Tibial nerve (tissue), 4 donors: ENCODE measurements around the gene MICAL2. TPM values are rescaled to one million over a fixed set of nuclear protein-coding genes. Genes with fewer than 3 reads are reported as not detected.

Experiments
- DNase-seq, 2 donors: peaks; one replicate each; pipeline ENCODE4 v3.0.0-alpha.2; 2019; ENCODE audit warnings: low spot score in 2 of 2
- H3K27ac ChIP-seq, 4 donors: fragments of 200-600 bp; sonication (generic) in 3 of 4; one replicate each; pipeline ENCODE4 v1.5.1; 2017 to 2019; ENCODE audit warnings: mild to moderate bottlenecking in 1 of 4
- H3K27me3 ChIP-seq, 2 donors: fragments of 200-600 bp; sonication (generic) in 1 of 2; one replicate each; pipeline versions ENCODE4 v1.5.1 to v1.6.0; 2017 to 2019
- H3K36me3 ChIP-seq, 3 donors: fragments of 200-600 bp; sonication (generic); one replicate each; pipeline ENCODE4 v1.5.1; 2018 to 2019
- H3K4me1 ChIP-seq, 4 donors: fragments of 200-600 bp; sonication (generic) in 3 of 4; one replicate each; pipeline ENCODE4 v1.5.1; 2017 to 2019
- H3K4me3 ChIP-seq, 4 donors: fragments of 200-600 bp; sonication (generic) in 3 of 4; one replicate each; pipeline ENCODE4 v1.5.1; 2017 to 2019; ENCODE audit warnings: mild to moderate bottlenecking in 1 of 4, moderate library complexity in 1 of 4
- H3K9me3 ChIP-seq, 4 donors: fragments of 200-600 bp; sonication (generic) in 3 of 4; one replicate each; pipeline ENCODE4 v1.5.1; 2017 to 2019
- EP300 ChIP-seq, 2 donors: sonication (generic); formaldehyde crosslinking; IDR thresholded peaks; one replicate each; pipeline ENCODE4 v1.6.1; 2017; ENCODE audit warnings: antibody characterized with exemption in 2 of 2, mild to moderate bottlenecking in 1 of 2
- POLR2A ChIP-seq, 2 donors: fragments of 450-650 bp; IDR thresholded peaks; one replicate each; pipeline ENCODE4 v1.6.1; 2017; ENCODE audit warnings: antibody characterized with exemption in 2 of 2, mild to moderate bottlenecking in 2 of 2, moderate library complexity in 2 of 2
- WGBS, 2 donors: methylation state at CpG; one replicate each; pipeline ENCODE4 v1.1.5; 2018; 5-methylcytosine and 5-hydroxymethylcytosine counted together
- total RNA-seq, 4 donors: library from RNA; depleted of rRNA; stranded (reverse); fragments of >200 nt; gene quantifications; one replicate each; pipeline ENCODE4 v1.1.0, GENCODE V29; 2016
- TF ChIP-seq, protein P1 (sequence below), 5 experiments: fragments of 200-600 bp in 3 of 5; fragments of 450-650 bp in 2 of 5; sonication (generic) in 3 of 5; IDR thresholded peaks; one replicate each; pipeline ENCODE4 v1.5.1; 2016 to 2019; ENCODE audit warnings: antibody characterized with exemption in 5 of 5, mild to moderate bottlenecking in 3 of 5, moderate library complexity in 2 of 5

MICAL2 gene
- total RNA-seq, 4 donors from 2014 or later, result 87.0 to 136 (median 101) TPM

DNA sequence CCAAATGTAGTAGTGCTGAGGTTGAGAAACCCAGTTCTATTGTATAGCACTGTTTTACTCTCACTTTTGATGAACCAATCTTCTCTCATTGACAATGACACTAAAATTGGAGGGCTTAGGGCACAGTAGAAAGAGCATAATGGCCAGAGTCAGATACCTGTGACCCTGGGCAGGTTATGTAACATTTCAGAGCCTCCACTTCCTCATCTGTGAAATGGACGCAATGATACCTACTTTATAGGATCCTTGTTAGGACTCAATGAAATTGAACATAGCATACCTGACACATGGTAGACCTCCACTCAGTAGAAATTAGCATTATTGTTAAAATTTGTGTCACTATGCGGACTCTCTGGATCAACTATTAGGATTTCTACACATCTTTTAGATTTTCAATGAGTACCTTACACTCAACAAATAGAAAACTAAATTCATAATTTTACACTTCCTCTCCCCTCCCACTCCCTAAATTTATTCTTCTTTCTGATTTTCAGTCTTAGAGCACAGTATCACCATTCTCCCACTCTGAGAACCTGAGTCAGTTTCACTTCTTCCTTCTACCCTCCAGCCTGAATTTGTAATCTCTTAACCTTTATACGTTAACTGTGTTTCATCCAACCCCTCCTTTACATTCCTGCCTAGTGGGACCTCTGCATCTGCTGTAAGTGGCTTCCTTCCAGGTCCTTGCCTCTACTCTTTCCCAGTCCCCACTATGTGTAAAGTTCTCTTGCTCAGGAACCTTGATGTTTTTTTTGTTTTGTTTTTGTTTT lies 78.3 kb downstream of the MICAL2 start:
- Histone ChIP-seq H3K4me1 (peaks cover 0 to 28% (median 2%) of the 10 kb centered on the region in 4 donors), H3K27me3 (no peaks in the 10 kb centered on the region), H3K9me3 (no peaks in the 10 kb centered on the region), H3K36me3 (no peaks in the 10 kb centered on the region), H3K4me3 (no peak overlapping the region), H3K27ac (no peak overlapping the region)
- TF ChIP-seq POLR2A (IDR thresholded peaks at IDR 0.05) (no peak), EP300 (IDR thresholded peaks at IDR 0.05) (no peak)
- TF ChIP-seq, protein P1, sequence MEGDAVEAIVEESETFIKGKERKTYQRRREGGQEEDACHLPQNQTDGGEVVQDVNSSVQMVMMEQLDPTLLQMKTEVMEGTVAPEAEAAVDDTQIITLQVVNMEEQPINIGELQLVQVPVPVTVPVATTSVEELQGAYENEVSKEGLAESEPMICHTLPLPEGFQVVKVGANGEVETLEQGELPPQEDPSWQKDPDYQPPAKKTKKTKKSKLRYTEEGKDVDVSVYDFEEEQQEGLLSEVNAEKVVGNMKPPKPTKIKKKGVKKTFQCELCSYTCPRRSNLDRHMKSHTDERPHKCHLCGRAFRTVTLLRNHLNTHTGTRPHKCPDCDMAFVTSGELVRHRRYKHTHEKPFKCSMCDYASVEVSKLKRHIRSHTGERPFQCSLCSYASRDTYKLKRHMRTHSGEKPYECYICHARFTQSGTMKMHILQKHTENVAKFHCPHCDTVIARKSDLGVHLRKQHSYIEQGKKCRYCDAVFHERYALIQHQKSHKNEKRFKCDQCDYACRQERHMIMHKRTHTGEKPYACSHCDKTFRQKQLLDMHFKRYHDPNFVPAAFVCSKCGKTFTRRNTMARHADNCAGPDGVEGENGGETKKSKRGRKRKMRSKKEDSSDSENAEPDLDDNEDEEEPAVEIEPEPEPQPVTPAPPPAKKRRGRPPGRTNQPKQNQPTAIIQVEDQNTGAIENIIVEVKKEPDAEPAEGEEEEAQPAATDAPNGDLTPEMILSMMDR (IDR thresholded peaks at IDR 0.05), result no peak
- WGBS, 2 donors, result 86 to 94% methylated on average over 3 of the region's 3 CpGs
- DNase-seq, result no peak

DNA sequence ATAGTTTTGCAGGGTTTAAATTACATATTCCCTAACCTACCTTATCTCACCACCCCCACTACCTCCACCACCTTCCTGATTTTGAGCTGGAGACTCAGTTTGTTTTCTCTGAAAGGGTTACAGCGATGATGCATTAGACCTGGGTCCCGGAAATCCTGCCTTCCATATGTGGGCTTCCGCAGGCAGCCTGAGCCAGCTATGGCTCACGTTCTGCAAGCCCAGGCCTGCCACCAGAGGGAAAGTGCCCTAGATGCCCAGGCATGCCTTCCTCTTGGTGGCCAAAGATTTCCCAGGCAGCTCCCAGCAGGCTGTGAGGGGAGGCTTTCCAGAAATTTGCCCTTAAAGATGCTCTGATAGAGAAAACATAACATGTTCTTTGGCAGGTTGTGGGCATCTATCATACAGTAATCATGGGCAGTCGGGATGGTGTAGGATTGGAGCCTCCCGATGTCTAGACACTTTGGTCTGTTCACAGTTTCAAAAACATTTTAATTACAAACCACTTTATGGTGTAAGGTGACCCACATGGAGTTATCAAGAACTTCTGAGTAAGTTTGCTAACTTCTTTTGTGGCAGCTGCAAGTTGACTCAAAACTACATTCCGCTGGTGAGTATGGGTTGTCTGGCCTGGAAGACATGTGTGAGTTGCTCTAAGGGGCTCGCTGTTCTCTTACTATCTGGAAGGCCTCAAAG lies 79.3 kb downstream of the MICAL2 start:
- Histone ChIP-seq H3K27ac (no peak overlapping the region), H3K4me1 (peaks cover 0 to 25% (median 2%) of the 10 kb centered on the region in 4 donors)

DNA sequence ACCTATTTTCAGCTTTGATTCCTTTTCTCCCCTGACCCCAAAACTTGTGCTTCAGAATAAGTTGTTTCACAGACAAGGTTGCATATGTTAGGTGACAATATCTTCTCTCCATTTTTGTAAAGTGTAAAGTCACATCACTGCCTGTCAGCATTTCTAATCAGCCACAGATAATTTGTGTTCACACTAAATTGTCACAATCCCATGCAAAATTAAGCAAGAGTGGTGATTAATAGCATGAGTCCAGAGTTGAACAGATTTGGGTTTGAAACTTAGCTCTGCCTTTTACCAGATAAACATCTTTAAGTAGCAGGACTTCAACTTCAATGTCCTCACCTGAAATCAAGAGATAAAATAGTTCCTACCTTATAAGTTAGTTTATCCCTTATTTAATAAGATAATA lies 80.1 kb downstream of the MICAL2 start:
- TF ChIP-seq EP300 (IDR thresholded peaks at IDR 0.05) (no peak), POLR2A (IDR thresholded peaks at IDR 0.05) (no peak)
- TF ChIP-seq, protein P1 (IDR thresholded peaks at IDR 0.05), result no peak
- Histone ChIP-seq H3K9me3 (no peaks in the 10 kb centered on the region), H3K4me1 (peaks cover 0 to 23% (median 2%) of the 10 kb centered on the region in 4 donors), H3K36me3 (no peaks in the 10 kb centered on the region), H3K27ac (no peak overlapping the region), H3K27me3 (no peaks in the 10 kb centered on the region), H3K4me3 (no peak overlapping the region)
- DNase-seq, result no peak

More for the DNA sequence above, 79.3 kb downstream of the MICAL2 start:
- WGBS, 2 donors, result 84 to 91% methylated on average over 8 of the region's 8 CpGs
- Histone ChIP-seq H3K36me3 (no peaks in the 10 kb centered on the region), H3K9me3 (no peaks in the 10 kb centered on the region), H3K4me3 (no peak overlapping the region), H3K27me3 (no peaks in the 10 kb centered on the region)
- TF ChIP-seq POLR2A (IDR thresholded peaks at IDR 0.05) (no peak), EP300 (IDR thresholded peaks at IDR 0.05) (no peak)
- TF ChIP-seq, protein P1 (IDR thresholded peaks at IDR 0.05), result no peak
- DNase-seq, result no peak

DNA sequence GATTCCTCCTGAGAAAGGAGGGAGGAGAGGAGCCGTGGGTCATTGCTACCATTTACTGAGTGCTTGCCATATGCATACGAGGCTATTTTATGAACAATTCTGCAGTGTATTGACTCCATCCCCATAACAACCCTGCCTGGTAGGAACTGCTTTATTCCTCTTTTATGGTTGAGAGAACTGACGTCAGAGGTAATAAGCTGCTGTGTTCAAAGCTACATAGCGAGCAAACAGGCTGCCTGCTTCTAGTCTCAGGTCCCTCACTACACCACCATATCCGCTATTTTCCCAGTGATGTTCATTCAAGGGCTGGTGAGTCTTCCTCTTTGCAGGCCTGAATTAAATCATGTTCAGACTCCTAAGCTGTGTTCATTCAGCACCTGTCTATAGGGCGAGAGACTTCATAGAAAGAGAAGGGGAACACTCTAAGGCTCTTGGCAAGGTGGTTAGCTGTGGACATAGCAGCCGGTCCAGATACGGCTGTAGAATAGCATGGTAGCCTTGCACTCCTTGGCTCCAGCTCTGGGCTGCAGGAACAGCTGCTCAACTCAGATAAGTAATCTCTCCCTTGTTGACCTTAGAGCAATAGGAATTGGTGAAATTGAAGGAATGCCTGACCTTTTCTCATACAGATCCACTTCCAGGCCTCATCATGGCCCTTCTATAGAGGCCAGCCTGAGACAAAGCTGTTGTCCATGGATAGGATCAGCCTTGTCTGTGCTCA lies 82.6 kb downstream of the MICAL2 start:
- 86 to 90% methylated on average over 8 of the region's 8 CpGs for whole genome bisulfite sequencing, 2 donors
- Histone ChIP-seq H3K27me3 (no peaks in the 10 kb centered on the region), H3K27ac (no peak overlapping the region)

DNA sequence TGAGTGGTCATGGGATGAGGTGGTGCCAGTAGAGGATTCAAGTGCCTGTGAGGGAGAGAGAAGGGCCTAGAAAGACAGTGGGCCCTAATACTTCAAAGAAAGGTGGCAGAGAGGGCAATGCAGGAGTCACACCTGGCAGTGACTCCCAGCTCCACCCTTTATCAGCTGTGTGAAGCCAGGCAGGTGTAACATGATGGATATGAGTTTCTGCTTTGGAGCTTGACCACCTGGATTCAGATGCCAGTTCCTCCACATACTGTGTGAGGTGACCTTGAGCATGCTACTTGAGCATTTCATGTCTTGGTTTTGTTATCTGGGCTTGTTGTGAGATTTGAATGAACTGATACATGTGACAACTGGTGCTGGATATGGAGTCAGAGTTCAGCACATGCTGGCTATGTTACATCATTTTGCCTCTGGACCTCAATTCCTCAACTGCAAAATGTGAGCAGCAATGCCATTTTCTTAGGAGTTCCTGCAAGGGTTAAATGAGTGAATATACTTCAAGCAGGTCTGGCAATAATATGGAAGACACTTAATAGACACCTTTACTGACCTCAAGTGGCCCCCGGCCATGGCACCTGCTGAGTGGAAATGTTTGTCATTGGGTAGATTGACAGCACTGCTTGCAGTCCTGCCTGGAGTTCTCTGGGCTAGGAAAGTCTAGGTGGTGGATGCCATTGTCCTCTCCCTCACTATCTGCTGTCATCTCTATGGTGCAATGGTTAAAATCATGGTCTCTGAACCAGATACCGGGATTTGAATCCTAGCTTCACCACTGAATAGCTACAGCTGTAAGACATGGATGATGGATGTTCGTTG lies 83.3 kb downstream of the MICAL2 start:
- DNase-seq, result no peak
- Histone ChIP-seq H3K27ac (no peak overlapping the region), H3K4me3 (no peak overlapping the region), H3K27me3 (no peaks in the 10 kb centered on the region), H3K36me3 (no peaks in the 10 kb centered on the region), H3K9me3 (no peaks in the 10 kb centered on the region), H3K4me1 (peaks cover 0 to 17% (median 0%) of the 10 kb centered on the region in 4 donors)
- WGBS, 2 donors, result 86 to 94% methylated on average over 3 of the region's 3 CpGs
- TF ChIP-seq EP300 (IDR thresholded peaks at IDR 0.05) (no peak), POLR2A (IDR thresholded peaks at IDR 0.05) (no peak)
- TF ChIP-seq, protein P1 (IDR thresholded peaks at IDR 0.05), result no peak

More for the DNA sequence above, 82.6 kb downstream of the MICAL2 start:
- TF ChIP-seq EP300 (IDR thresholded peaks at IDR 0.05), result no peak
- H3K36me3 ChIP-seq, result no peaks in the 10 kb centered on the region
- H3K4me3 ChIP-seq, result no peak overlapping the region
- DNase-seq, result no peak
- no peaks in the 10 kb centered on the region for H3K9me3 ChIP-seq
- peaks cover 0 to 12% (median 0%) of the 10 kb centered on the region in 4 donors for H3K4me1 ChIP-seq
